ENCODE measurements around the gene INHBC. TPM values are rescaled to one million over a fixed set of nuclear protein-coding genes. Genes with fewer than 3 reads are reported as not detected.

The INHBC gene, protein sequence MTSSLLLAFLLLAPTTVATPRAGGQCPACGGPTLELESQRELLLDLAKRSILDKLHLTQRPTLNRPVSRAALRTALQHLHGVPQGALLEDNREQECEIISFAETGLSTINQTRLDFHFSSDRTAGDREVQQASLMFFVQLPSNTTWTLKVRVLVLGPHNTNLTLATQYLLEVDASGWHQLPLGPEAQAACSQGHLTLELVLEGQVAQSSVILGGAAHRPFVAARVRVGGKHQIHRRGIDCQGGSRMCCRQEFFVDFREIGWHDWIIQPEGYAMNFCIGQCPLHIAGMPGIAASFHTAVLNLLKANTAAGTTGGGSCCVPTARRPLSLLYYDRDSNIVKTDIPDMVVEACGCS
- 0.17 TPM in 1 of 2 replicates, not detected in the other for total RNA-seq
- not detected for total RNA-seq (2013)
- polyA plus RNA-seq = 0.13 and 0.31 TPM in 2 replicates
- 0.17 and 0.29 TPM in 2 replicates for polyA minus RNA-seq

DNA sequence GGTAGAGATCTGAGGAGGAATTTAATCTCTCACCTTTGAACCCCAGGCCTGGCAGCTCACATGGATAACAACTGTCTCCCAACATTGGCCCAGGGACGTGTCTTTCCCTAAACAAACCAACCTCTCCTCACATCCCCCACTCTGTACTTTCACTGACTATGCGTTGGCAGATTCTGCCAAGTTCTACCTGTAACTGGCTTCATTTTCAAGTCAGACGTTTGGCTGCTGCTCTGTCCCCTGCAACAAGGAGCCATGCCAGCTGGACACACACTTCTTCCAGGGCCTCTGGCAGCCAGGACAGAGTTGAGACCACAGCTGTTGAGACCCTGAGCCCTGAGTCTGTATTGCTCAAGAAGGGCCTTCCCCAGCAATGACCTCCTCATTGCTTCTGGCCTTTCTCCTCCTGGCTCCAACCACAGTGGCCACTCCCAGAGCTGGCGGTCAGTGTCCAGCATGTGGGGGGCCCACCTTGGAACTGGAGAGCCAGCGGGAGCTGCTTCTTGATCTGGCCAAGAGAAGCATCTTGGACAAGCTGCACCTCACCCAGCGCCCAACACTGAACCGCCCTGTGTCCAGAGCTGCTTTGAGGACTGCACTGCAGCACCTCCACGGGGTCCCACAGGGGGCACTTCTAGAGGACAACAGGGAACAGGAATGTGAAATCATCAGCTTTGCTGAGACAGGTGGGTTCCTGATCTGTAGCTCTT lies at the start of gene INHBC:
Gene INHBC (plus strand): TSS at position 268 of the 707 bp plus-strand sequence. CDS start 103 bp downstream, at position 371.
- WGBS (ENCODE audit: insufficient coverage) = 91% methylated on average over 8 of the region's 8 CpGs
- TF ChIP-seq EZH2 (IDR thresholded peaks at IDR 0.05; ENCODE audit: borderline replicate concordance, insufficient read depth, low read depth, low read length, poor library complexity, severe bottlenecking) = no peak
- TF ChIP-seq, protein P1, sequence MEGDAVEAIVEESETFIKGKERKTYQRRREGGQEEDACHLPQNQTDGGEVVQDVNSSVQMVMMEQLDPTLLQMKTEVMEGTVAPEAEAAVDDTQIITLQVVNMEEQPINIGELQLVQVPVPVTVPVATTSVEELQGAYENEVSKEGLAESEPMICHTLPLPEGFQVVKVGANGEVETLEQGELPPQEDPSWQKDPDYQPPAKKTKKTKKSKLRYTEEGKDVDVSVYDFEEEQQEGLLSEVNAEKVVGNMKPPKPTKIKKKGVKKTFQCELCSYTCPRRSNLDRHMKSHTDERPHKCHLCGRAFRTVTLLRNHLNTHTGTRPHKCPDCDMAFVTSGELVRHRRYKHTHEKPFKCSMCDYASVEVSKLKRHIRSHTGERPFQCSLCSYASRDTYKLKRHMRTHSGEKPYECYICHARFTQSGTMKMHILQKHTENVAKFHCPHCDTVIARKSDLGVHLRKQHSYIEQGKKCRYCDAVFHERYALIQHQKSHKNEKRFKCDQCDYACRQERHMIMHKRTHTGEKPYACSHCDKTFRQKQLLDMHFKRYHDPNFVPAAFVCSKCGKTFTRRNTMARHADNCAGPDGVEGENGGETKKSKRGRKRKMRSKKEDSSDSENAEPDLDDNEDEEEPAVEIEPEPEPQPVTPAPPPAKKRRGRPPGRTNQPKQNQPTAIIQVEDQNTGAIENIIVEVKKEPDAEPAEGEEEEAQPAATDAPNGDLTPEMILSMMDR (IDR thresholded peaks at IDR 0.05) = no peak
- H4K20me1 ChIP-seq (ENCODE audit: control insufficient read depth, insufficient read depth, low read length, poor library complexity, severe bottlenecking) = no peaks in the 10 kb centered on the region
- H3K9me3 ChIP-seq (ENCODE audit: control extremely low read depth in 1 of 3, control insufficient read depth in 2 of 3, insufficient read depth in 1 of 3, low read length in 2 of 3) = no peaks in the 10 kb centered on the region
- H3K9me3 Mint-ChIP-seq (ENCODE audit: insufficient read depth) = no peaks in the 10 kb centered on the region
- ATAC-seq (ENCODE audit: low read depth) = no peak
- ChIA-PET CTCF (interaction anchor here (0.5 to 2.7 kb wide), 6 partner anchors 15 to 121 kb away, joined by 3 to 8 read pairs (median 4); partner anchors contain the start of gene INHBE), POLR2A (no interaction called here)
- peaks cover 16% of the 10 kb centered on the region for H3K4me1 Mint-ChIP-seq
- H3K27ac Mint-ChIP-seq = peak within 1 kb of the TSS; percentile 15
- peaks cover 5% of the 10 kb centered on the region for H3K27me3 Mint-ChIP-seq
- H3K4me3 Mint-ChIP-seq = no peak within 1 kb of the TSS
- peak within 1 kb of the TSS; percentile 0 for H2AFZ ChIP-seq (ENCODE audit: insufficient read depth, low read depth, low read length, poor library complexity, severe bottlenecking)
- H3K27ac ChIP-seq (ENCODE audit: low read length in 2 of 2) = no peak within 1 kb of the TSS
- H3K9ac ChIP-seq (ENCODE audit: low read length) = no peak within 1 kb of the TSS
- no peak for DNase-seq
- no peaks in the 10 kb centered on the region for H3K36me3 ChIP-seq (replicated peaks in 1 of 2; ENCODE audit: control extremely low read depth in 1 of 2, control insufficient read depth in 1 of 2, extremely low read depth in 1 of 2, insufficient read depth in 2 of 2, low read length in 1 of 2)
- no peaks in the 10 kb centered on the region for H3K27me3 ChIP-seq (replicated peaks in 1 of 4; ENCODE audit: control extremely low read depth in 1 of 4, control insufficient read depth in 3 of 4, insufficient read depth in 4 of 4, low read length in 3 of 4)
- no peak within 1 kb of the TSS for H3K4me3 ChIP-seq (ENCODE audit: control extremely low read depth in 1 of 5, extremely low read depth in 1 of 5, insufficient read depth in 1 of 5, low read depth in 2 of 5, low read length in 4 of 5)
- peaks cover 7 to 11% of the 10 kb centered on the region in 2 donors for H3K4me1 ChIP-seq (ENCODE audit: control insufficient read depth in 2 of 2, insufficient read depth in 2 of 2, low read length in 2 of 2)
- H3K4me2 ChIP-seq (replicated peaks; ENCODE audit: low read depth, low read length, poor library complexity, severe bottlenecking) = no peak within 1 kb of the TSS
- peaks cover 9% of the 10 kb centered on the region for H3K79me2 ChIP-seq (ENCODE audit: control insufficient read depth, insufficient read depth, low read length)
- intact Hi-C loops (cut with micrococcal nuclease) = no loop called here

Data from B cell (primary cell).